Rectal smooth muscle tissue (tissue), 1 donor: Measurements from ENCODE around the gene BRD9.
A peak's percentile ranks its signal among the peaks of the same experiment; 100 is the strongest.
"Not testable (repeated sequence)": the region's sequence is repeated elsewhere in the genome, so short reads cannot be mapped to it uniquely, and the experiment has no call there.

ENCODE experiments used
- H3K27ac ChIP-seq: one replicate; pipeline ENCODE4 v1.7.0; 2013; ENCODE audit warnings: low read depth, low read length, inconsistent platforms
- H3K27me3 ChIP-seq: one replicate; pipeline ENCODE4 v1.7.0; 2013; ENCODE audit warnings: low read length; ENCODE audit not compliant: control insufficient read depth, insufficient read depth
- H3K36me3 ChIP-seq: one replicate; pipeline ENCODE4 v1.7.0; 2013; ENCODE audit warnings: low read length; ENCODE audit not compliant: control insufficient read depth, insufficient read depth
- H3K4me1 ChIP-seq: one replicate; pipeline ENCODE4 v1.7.0; 2013; ENCODE audit warnings: low read length; ENCODE audit not compliant: control insufficient read depth, insufficient read depth
- H3K4me3 ChIP-seq: one replicate; pipeline ENCODE4 v1.7.0; 2013; ENCODE audit warnings: low read length
- H3K9ac ChIP-seq: one replicate; pipeline ENCODE4 v1.7.0; 2013; ENCODE audit warnings: low read length

The BRD9 gene

GRCh38 chr5:854217-854616 lies 38.4 kb downstream of the BRD9 start:
- no peak overlapping the region for H3K4me3 ChIP-seq
- H3K36me3 ChIP-seq = no peaks in the 10 kb centered on the region
- no peaks in the 10 kb centered on the region for H3K4me1 ChIP-seq
- no peak overlapping the region for H3K27ac ChIP-seq
- no peak overlapping the region for H3K9ac ChIP-seq
- peaks cover 3% of the 10 kb centered on the region for H3K27me3 ChIP-seq

- not testable (repeated sequence) for H3K9ac ChIP-seq, H3K4me3 ChIP-seq, H3K36me3 ChIP-seq, H3K27ac ChIP-seq, H3K4me1 ChIP-seq, H3K27me3 ChIP-seq
Measured at GRCh38 chr5:853416-854090, 39.0 kb downstream of the BRD9 start.

- H3K4me3 ChIP-seq = no peak overlapping the region
- no peak overlapping the region for H3K9ac ChIP-seq
- no peaks in the 10 kb centered on the region for H3K36me3 ChIP-seq
- no peak overlapping the region for H3K27ac ChIP-seq
- H3K4me1 ChIP-seq = no peaks in the 10 kb centered on the region
- peaks cover 3% of the 10 kb centered on the region for H3K27me3 ChIP-seq
Measured at GRCh38 chr5:852431-853401, 39.9 kb downstream of the BRD9 start.

GRCh38 chr5:852018-852417 lies 40.6 kb downstream of the BRD9 start:
- Histone ChIP-seq H3K9ac (no peak overlapping the region), H3K36me3 (no peaks in the 10 kb centered on the region), H3K4me3 (no peak overlapping the region), H3K4me1 (no peaks in the 10 kb centered on the region), H3K27me3 (peaks cover 3% of the 10 kb centered on the region), H3K27ac (no peak overlapping the region)

GRCh38 chr5:851553-851952 lies 41.0 kb downstream of the BRD9 start:
- Histone ChIP-seq H3K36me3 (no peaks in the 10 kb centered on the region), H3K9ac (no peak overlapping the region), H3K27me3 (peaks cover 3% of the 10 kb centered on the region), H3K4me1 (no peaks in the 10 kb centered on the region), H3K27ac (no peak overlapping the region), H3K4me3 (no peak overlapping the region)

- no peaks in the 10 kb centered on the region for H3K4me1 ChIP-seq
- no peak overlapping the region for H3K27ac ChIP-seq
- H3K4me3 ChIP-seq = no peak overlapping the region
- H3K36me3 ChIP-seq = no peaks in the 10 kb centered on the region
- H3K9ac ChIP-seq = no peak overlapping the region
- H3K27me3 ChIP-seq = peaks cover 3% of the 10 kb centered on the region
Measured at GRCh38 chr5:851076-851475, 41.5 kb downstream of the BRD9 start.

- no peaks in the 10 kb centered on the region for H3K4me1 ChIP-seq
- H3K9ac ChIP-seq = no peak within 1 kb of the TSS
- H3K27me3 ChIP-seq = peaks cover 3% of the 10 kb centered on the region
- peak within 1 kb of the TSS; percentile 32 for H3K4me3 ChIP-seq
- H3K27ac ChIP-seq = no peak within 1 kb of the TSS
- no peaks in the 10 kb centered on the region for H3K36me3 ChIP-seq
Measured at GRCh38 chr5:850511-851006, 42.0 kb downstream of the BRD9 start, which contains the start of gene ZDHHC11. Gene ZDHHC11 (minus strand): TSS chr5:850986. CDS start chr5:850602, 384 bp downstream.

- Histone ChIP-seq H3K27ac (no peak overlapping the region), H3K4me3 (peak overlapping the region; percentile 32), H3K36me3 (no peaks in the 10 kb centered on the region), H3K27me3 (peaks cover 3% of the 10 kb centered on the region), H3K4me1 (no peaks in the 10 kb centered on the region), H3K9ac (no peak overlapping the region)
Measured at GRCh38 chr5:849651-850301, 42.8 kb downstream of the BRD9 start.

- Histone ChIP-seq H3K9ac (no peak overlapping the region), H3K36me3 (no peaks in the 10 kb centered on the region), H3K27me3 (peaks cover 3% of the 10 kb centered on the region), H3K4me3 (no peak overlapping the region), H3K27ac (no peak overlapping the region), H3K4me1 (no peaks in the 10 kb centered on the region)
Measured at GRCh38 chr5:848671-849111, 43.9 kb downstream of the BRD9 start.

GRCh38 chr5:847736-848135 lies 44.9 kb downstream of the BRD9 start:
- not testable (repeated sequence) for H3K9ac ChIP-seq, H3K4me1 ChIP-seq, H3K36me3 ChIP-seq, H3K27ac ChIP-seq, H3K4me3 ChIP-seq, H3K27me3 ChIP-seq

- H3K4me1 ChIP-seq, H3K9ac ChIP-seq, H3K4me3 ChIP-seq, H3K36me3 ChIP-seq, H3K27me3 ChIP-seq, H3K27ac ChIP-seq: not testable (repeated sequence)
Measured at GRCh38 chr5:847212-847611, 45.4 kb downstream of the BRD9 start.

GRCh38 chr5:846602-847091 lies 46.0 kb downstream of the BRD9 start:
- not testable (repeated sequence) for H3K36me3 ChIP-seq, H3K4me3 ChIP-seq, H3K4me1 ChIP-seq, H3K27ac ChIP-seq, H3K9ac ChIP-seq, H3K27me3 ChIP-seq
